Stimulated activated CD4-positive, alpha-beta T cell treated with anti-CD3 and anti-CD28 coated beads, Interleukin-2, amount 100 ng/mL, for 24 hours (primary cell): ENCODE data around the gene DNAH11.

Experiments used
- DNase-seq, 2 donors: peaks; one replicate each; pipeline ENCODE4 v3.0.0-alpha.2; 2020

Gene DNAH11

GRCh38 chr7:21939858-21940372 is 397.1 kb downstream of the DNAH11 start:
- no peak for DNase-seq

- no peak for DNase-seq
Measured at GRCh38 chr7:21941611-21942141, 398.8 kb downstream of the DNAH11 start.

- DNase-seq = no peak
Measured at GRCh38 chr7:21942955-21943354, 400.1 kb downstream of the DNAH11 start.

GRCh38 chr7:21943436-21943835 is 400.6 kb downstream of the DNAH11 start:
- no peak for DNase-seq

- peak; percentile 43 to 64 for DNase-seq
Measured at GRCh38 chr7:21944616-21945453, 402.0 kb downstream of the DNAH11 start.

- peak; percentile 70 to 80 for DNase-seq
Measured at GRCh38 chr7:21945454-21946221, 402.8 kb downstream of the DNAH11 start, which contains the start of gene CDCA7L. Gene CDCA7L (minus strand): TSS chr7:21945899. CDS start chr7:21945804, 95 bp downstream.

- no peak for DNase-seq
Measured at GRCh38 chr7:21946222-21946709, 403.4 kb downstream of the DNAH11 start.

GRCh38 chr7:21947056-21947455 is 404.2 kb downstream of the DNAH11 start:
- DNase-seq = no peak

GRCh38 chr7:21947946-21948345 is 405.1 kb downstream of the DNAH11 start:
- DNase-seq = no peak

- DNase-seq = no peak
Measured at GRCh38 chr7:21948364-21948763, 405.5 kb downstream of the DNAH11 start.

- no peak for DNase-seq
Measured at GRCh38 chr7:21948887-21949540, 406.2 kb downstream of the DNAH11 start.
